ENCODE measurements around the gene NFKBIE.
A peak's percentile ranks its signal among the peaks of the same experiment; 100 is the strongest.
"Not testable (repeated sequence)": the region's sequence is repeated elsewhere in the genome, so short reads cannot be mapped to it uniquely, and the experiment has no call there.

Gene NFKBIE

DNA sequence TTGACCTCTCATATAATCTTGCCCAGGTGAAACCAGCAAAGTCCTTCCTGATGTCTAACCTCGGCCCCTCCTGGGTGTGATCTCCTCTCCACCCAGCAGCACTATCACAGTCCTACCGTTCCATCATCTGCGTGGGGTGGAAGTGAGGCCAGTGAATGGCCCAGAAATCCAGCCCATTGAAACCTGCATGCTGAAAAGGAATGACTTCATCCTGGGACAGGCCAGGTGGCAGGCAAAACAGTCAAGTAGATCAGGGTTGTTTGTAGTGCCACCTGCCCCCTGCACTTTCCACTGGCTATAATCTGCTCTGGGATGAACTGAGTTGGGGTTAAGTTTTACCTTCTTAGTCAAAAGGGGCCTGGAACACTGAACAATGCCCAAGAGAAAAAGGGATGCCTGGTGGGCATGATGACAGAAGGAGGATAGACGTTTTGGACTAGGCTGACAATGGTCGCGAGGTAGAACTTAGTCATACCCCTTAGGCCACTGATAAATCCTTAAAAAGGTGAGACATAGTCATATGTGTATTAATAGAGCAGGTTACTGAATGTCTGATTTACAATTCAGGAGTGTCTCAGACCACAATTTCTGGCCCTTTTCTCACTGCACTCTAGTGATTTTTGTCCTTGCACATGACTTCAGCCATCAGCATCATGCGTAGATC is 26.5 kb downstream of the NFKBIE start:
- no peak for DNase-seq

DNA sequence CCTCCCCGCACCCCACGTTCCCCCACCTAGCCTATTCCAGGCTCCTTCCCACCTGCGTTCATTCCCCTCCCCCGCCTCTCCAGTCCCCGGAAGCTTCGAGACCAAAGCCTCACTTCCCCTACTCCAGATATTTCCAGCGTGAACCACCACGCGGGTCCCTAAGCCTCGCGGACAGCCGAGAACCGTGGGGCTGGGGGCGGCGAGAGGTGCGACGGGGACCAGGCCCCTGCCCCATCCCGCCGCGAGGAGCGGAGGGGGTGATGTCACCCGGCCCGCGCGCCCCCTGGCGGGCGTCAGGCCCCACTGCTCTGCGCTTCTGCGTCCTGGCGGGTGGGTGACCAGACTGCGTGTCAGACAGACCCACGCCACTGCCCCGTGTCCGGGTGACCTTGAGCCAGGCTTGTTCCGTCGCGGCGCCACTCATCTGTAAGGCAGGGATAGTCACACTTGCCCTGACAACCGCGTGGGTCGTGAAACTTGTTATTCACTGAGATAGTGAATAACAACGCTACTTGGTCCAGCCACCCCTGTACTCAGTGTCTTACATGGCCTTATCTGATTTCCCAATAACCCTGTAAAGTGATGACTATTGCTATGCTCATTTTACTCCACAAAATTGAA is 27.4 kb downstream of the NFKBIE start:
- peak; percentile 83 for DNase-seq

DNA sequence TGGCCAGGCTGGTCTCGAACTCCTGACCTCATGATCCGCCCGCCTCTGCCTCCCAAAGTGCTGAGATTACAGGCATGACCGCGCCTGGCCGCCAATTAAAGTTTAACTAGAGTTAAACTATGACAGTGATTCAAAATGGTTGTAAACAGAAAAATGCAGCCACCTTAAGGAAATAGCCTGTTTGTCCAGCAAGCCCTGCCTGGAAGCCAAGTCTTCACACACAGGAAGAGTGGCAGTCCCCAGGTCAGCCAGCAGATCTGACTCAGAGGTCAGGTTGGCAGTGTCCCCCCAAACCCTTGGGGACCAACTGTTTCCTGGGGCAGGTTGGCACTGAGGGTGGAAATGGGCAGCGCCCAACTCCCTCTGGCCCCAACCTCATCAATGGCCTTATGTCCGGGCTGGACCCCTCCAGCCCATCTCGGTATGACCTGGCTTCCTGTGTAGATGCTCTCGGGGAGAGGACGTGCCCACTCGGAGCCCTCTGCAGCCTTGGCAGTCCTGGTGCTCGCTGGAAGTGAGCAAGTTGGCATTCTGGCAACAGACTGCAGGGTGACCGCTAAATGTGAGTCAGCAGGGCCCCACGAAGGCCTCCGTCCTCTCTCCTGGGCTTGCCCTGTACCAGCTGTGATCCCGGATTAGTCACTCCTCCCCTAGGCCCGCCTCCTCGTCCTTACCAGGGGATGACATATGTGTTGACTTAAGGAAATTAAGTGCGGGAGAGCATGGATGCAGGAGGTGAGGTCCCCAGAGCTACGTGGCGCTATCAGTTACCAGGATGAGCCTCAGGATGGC is 28.1 kb downstream of the NFKBIE start:
- peak; percentile 96 for DNase-seq

DNA sequence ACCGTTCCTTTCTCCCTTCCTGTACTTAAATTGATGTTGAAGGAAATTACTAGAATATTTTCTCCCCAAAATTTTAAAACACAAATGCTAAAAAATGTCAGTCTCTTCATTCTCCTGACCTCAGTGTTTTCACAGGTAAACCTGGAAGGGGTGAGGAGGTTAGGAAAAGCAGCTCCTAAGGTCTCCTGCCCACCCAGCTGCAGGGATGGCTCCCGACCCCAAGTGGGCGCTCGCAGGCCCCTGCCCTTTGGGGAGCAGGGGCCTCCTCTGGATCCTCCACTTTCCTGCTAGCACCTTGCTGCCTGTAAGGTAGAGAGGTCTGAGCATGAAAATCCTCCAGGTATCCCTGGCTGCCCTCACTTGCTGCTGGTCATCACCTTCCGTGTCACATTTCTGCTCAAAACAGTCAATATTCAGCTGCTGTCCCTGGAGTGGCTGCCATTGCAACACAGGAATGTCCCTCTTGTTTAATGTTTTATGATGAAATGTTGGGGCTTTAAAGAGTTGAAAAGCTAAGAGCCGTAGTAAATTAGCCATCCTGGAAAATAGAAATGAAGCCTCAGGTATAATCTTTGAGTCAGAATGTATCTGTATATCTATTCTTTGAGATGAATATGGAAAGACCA is 29.3 kb downstream of the NFKBIE start:
- no peak for DNase-seq

DNA sequence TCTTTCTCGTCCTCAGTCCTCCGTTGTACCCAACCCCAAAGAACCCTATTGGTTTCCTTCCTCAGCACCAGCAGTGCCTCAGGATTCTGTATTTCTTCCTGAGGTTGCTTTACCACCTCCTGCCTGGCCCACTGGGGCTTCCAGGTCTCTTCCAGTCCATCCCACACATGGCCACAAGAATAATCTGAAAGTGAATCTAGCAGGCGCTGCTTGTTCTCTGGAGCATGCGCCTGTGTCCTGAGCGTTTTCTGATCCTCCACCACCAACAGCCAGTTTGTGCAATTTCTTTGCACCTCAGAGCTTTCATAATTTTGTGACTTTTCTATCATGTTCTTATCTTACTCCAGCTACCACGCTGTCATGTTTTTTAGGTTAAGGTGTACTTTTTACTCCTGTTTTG is 30.1 kb downstream of the NFKBIE start:
- no peak for DNase-seq

DNA sequence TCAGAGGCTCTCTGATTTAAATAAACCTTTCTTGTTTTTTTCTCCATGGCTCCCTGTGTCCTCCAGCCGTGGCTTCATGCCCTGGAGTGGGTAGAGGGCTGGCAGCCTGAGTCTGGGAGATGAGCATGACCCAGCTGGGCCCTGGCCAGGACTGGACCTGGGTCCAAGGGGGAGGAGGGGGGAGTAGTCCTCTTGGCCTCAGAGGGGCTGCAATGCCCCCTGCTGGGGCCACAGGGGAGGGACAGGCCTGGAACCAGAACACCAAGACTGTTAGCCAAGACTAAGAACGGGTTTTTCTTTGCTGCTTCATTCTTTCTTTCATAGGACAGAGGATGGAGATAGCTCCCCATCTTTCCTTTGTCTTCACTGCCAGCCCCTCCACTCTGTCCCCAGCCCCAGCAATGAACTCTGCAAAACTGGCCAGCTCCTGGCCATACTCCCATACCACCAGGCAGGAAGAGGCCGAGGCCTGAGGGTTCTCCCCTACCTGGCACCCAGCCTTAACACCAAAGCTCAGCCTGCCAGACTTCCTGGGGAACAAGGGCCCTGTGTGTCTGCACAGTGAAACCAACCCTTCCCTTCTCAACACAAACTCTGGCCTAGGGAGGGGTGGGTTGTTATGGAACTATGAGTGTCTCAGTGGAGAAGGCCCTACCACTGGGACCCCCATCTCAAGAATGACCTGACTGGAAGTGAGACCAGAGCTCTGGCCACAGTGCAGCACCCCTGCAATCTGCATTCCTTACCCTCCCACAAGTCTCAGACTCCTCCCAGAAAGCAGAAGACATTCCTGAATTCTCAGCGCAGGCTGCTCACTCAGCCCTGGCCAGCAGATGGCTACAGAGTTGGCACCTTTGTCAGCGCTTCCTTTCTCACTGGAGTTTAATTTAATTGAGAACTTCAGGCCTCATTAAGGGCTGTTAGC is 31.0 kb downstream of the NFKBIE start:
- DNase-seq = peak; percentile 61

DNA sequence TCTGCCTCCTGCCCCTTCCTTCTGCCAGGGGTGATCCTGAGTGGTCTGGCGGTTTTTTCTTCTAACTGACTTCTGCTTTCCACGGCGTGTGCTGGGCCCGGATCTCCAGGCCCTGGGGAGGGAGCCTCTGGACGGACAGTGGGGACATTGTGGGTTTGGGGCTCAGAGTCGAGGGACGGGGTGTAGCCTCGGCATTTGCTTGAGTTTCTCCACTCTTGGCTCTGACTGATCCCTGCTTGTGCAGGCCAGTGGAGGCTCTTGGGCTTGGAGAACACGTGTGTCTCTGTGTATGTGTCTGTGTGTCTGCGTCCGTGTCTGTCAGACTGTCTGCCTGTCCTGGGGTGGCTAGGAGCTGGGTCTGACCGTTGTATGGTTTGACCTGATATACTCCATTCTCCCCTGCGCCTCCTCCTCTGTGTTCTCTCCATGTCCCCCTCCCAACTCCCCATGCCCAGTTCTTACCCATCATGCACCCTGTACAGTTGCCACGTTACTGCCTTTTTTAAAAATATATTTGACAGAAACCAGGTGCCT is 31.7 kb downstream of the NFKBIE start:
- no peak for DNase-seq

DNA sequence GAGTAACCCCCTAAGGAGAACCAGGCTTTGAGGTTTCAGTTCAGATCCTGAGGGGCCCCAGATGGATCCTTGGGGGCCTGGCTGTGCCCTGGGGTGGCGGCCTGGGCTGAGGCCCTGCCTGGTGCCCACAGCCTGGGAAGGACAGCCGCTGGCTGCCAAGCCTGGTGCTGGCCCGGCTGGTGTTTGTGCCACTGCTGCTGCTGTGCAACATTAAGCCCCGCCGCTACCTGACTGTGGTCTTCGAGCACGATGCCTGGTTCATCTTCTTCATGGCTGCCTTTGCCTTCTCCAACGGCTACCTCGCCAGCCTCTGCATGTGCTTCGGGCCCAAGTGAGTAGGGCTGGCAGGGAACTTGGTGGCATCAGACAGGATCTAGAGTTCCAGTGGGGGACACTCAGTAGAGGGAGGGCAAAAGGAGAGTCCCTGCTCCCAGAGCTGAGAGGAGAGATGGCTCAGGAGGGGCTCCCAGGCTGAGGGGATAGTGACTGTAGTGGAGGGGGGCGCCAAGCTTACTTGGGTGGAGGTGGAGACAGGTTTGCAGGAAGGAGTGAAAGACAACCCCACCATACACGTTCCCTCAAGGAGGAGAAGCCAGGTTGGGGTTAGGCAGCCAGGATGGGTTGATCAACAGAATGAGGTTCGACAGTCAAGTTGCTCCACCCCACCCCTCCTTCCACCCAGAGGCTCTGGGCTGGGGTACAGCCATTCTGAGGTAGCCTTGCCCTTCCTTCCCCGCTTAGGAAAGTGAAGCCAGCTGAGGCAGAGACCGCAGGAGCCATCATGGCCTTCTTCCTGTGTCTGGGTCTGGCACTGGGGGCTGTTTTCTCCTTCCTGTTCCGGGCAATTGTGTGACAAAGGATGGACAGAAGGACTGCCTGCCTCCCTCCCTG is 32.4 kb downstream of the NFKBIE start:
- DNase-seq = no peak

DNA sequence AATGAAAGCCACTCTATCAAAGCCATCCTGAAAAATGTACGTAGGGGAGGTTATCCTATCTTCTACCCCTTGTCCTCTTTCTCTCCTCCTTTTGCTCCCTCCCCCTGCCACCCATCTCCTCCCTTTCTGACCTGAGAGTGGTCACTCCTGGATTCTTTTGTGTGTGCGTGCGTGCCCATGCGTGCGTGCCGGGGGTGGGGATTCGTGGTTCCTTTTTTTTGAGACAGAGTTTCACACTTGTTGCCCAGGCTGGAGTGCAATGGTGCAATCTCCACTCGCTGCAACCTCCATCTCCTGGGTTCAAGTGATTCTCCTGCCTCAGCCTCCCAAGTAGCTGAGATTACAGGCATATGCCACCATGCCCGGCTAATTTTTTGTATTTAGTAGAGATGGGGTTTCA is 33.9 kb downstream of the NFKBIE start:
- DNase-seq = not testable (repeated sequence)

DNA sequence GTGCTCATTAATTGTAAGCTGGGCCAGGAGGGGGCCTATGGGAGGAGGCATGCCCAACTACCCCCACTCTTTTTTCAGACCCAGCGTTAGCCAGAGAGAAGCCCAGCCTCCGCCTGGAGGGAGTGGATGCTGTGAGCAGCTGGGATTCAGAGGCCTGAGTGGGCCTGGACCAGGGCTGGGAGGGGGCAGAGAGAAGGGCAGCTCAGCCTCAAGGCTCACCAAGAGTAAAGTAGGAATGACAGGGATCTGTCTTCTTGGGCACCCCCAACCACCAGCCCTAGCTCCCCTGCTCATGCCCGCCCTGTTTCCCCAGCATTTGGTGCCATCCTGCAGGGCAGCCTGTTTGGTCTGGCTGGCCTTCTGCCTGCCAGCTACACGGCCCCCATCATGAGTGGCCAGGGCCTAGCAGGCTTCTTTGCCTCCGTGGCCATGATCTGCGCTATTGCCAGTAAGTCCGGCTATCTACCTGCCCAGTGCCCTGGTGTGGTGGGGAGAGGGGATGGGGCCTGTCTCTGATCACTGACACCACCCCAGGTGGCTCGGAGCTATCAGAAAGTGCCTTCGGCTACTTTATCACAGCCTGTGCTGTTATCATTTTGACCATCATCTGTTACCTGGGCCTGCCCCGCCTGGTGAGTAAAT is 35.2 kb downstream of the NFKBIE start:
- DNase-seq = no peak

DNA sequence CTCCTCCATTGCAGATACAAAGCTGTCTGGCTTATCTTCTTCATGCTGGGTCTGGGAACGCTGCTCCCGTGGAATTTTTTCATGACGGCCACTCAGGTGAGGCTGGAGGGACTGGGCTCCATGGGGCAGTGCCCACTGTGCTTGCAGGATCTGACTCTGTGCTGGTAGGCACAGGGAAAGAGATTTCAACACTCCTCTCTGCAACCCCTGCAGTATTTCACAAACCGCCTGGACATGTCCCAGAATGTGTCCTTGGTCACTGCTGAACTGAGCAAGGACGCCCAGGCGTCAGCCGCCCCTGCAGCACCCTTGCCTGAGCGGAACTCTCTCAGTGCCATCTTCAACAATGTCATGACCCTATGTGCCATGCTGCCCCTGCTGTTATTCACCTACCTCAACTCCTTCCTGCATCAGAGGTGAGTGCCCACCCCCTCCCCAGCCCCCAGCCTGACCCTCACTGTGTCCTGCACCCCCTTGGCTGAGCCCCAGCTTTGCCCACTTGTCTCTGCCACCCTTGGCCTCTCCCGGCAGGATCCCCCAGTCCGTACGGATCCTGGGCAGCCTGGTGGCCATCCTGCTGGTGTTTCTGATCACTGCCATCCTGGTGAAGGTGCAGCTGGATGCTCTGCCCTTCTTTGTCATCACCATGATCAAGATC is 35.8 kb downstream of the NFKBIE start:
- no peak for DNase-seq

DNA sequence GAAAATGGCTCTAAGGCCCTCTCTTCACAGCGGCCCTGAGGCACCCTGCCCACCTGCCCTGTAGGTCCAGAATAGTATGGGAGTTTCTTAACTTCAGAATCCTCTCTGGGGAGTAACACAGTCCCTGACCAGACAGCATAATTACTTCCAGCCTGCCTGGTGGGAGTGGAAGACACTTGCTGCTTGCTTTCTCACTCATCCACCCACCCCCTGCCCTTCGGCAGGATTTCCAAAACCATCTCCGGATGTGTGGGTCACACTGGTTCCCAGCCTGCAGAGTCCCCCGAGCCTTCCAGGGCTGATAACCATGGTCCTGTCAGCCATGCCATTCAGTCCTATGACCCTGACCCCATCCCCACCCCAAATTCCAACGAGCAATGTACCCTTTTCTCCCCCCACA is 36.5 kb downstream of the NFKBIE start:
- DNase-seq = no peak

DNA sequence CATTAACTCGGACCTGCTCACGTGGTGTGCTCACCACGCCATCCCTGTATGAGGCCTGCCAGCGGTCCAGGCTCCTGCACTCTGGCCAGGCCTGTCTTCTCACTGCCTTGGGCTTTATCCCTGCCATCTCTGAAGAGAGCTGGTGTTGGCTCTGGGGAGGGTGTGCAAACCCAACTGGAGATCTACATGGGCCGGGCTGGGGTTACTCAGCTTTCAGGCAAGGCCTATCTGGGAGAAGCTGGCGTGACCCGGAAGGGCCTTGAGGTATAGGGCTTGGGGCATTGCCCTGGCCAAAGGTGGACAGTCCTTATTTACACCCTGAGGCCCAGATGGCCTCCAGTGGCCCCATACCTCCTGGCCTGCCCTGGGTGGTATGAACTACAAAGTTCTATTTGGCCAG is 36.9 kb downstream of the NFKBIE start:
- DNase-seq = no peak

DNA sequence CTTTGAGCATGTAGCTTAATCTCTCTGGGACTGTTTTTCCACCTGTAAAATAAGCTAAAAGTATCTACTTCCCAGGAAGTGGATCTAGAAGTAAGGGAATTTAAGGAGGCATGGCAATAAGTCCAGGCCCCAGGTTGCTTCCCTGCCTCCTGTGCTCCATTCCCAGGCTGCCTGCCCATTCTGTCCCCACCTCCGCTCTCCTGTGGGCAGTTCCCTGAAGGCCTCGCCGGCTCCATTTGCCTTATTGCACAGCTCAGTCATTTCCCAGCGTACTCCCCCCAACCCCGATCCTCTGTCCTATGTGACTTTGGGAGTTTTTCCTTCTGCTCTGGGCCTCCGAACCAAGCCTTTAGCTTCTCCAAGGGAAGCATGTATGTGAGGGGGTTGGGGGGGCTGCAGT is 37.3 kb downstream of the NFKBIE start:
- DNase-seq = no peak

DNA sequence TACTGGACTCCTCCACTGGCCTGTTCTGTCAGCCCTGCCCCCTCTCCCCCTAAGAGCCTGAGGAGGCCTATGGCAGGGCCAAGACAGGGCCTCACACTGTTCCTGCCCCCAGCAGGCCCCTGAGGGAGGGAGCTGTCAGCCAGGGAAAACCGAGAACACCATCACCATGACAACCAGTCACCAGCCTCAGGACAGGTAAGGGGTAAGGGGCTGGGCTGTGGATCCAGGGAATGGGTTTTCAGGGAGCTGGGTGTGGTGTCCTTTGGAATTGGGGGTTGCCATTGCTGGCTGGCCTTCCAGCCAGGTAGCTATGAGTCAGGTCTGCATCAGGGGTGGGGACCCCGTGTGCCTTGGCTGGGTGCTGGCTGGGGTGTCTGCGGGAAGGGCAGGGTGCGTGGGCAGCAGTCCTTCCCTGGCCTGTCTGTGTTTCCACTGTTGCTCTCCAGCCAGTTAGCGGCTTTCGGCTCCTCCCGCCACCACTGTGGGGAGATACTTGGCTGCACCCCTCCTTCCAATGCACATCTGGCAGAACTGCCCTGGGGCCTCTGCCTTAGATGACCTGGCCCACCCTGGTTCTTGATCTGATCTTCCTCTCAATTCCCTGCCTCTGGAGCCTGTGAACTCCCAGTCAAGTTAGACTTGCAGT is 38.1 kb downstream of the NFKBIE start:
- DNase-seq = peak; percentile 47

DNA sequence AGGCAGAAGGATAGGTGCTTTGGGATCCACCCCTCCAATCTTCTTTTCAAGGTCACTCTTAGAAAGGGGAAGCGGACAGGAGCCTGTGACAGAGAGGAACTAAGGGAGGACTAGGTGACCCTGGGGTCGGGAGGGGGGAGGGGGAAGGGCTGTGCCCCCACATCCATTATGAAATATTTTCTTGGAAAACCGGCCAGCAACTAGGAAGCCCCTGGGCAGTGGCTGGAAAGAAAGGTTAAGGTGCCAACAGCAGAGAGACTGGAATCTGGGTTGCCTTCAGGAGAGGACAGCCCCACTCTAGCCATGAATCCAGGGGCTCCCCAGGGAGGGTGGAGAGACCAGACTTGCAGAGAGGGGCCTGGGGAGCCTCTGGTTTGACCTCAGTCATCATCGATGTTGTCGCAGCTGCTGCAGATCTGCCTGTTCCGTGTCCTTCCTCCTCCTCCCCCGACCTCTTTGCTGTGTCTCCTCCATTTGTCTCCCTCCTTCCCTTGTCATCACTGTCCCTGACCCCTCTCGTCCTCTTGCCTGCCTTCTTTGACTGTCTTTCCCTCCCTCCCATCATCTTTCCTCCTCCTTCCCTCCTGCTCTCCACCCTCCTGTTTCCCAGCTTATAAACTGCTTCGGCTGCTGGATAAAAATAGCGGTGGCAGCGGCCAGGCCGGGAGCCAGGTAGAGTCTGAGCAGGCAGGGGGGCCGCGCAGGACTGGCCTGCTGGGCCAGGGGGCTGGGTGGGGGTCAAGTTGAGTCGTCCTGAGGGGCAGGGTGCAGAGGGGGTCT is 38.8 kb downstream of the NFKBIE start:
- peak; percentile 46 for DNase-seq

DNA sequence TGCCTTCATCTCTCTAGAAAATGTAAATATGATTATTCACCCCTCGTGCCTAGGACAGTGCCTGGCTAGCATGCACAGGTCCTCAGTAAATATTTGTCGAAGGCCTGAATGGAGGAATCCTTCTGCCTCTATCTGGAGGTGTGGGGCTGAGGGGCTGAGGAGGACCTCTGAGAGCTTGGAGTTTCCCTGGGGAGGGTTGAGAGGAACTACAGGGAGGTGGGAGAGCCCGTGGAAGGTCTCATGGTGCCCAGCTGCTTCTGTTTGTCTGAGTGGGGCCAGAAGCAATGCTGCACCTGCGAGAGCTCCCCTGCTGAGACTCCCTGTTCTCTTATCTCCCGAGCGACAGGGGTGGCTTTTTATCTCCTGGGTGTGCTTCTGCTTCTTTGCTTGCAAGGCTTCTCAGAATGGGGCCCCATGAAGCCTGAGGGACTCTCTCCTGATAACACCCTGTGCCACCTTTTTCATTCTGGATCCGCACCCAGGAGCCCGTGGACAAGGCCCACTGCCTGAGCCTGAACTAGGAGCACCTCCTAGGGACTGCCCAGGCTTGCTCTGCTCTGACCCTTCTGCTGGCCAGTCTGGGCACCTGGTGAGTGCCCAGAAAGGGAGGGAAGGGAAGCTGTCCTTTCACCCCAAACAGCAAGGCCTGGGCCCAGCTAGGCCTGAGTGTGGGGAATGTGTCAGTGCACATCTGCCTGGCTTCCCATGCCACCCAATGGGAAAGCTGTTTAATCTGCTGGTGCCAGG is 39.6 kb downstream of the NFKBIE start:
- DNase-seq = peak; percentile 96

DNA sequence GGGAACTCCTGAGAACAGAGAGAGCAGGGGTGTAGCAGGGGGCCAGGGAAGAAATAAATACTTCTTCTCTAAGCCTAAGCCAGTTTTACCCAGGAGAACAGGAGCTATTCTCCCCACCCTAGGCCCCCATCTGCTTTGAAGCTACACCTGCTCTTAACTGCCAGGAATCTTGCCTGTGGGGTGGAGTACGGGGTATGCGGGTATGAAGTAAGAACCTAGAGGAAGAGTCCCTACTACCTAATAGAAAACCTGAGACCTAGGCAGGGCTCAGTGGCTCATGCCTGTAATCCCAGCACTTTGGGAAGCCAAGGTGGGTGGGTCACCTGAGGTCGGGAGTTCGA is 40.4 kb downstream of the NFKBIE start:
- DNase-seq = no peak
